ENCODE data around the gene FNTB.

Gene FNTB, protein sequence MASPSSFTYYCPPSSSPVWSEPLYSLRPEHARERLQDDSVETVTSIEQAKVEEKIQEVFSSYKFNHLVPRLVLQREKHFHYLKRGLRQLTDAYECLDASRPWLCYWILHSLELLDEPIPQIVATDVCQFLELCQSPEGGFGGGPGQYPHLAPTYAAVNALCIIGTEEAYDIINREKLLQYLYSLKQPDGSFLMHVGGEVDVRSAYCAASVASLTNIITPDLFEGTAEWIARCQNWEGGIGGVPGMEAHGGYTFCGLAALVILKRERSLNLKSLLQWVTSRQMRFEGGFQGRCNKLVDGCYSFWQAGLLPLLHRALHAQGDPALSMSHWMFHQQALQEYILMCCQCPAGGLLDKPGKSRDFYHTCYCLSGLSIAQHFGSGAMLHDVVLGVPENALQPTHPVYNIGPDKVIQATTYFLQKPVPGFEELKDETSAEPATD

DNA sequence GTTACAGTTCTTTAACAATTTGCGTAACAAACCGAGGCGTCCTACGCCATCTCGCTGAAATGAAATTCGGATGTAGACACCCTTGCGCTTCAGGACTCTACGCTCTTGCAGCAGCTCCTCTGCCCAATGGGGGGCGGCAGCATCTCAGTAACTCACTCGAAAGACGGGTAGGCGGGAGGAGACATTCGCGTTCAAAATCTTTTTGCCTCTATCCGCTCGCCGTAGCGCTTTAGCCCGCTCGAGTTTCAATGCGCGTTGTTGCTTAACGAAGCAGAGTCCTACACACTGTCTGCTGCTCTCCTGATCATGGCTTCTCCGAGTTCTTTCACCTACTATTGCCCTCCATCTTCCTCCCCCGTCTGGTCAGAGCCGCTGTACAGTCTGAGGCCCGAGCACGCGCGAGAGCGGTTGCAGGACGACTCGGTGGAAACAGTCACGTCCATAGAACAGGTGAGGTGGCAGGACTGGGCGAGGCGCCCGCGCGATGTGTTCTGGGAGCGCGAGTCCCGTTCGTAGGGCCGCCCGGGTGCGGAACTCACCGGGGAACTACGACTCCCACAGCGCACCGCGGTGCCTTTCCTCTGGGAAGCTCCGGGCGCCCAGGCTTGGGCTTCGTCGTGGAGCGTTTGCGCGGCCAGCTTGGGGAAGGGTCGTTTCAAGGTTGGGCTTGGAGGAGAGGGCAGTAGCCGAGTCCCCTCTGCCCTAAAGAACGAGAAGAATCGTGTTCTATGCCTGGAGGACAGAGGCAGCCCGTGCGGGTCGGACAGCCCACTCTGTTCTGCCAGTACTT is at the start of gene FNTB:
Gene FNTB (plus strand): TSS at position 248 of the 790 bp plus-strand sequence. CDS start 59 bp downstream, at position 307.
- DNase-seq, result peak; percentile 94 to 98

DNA sequence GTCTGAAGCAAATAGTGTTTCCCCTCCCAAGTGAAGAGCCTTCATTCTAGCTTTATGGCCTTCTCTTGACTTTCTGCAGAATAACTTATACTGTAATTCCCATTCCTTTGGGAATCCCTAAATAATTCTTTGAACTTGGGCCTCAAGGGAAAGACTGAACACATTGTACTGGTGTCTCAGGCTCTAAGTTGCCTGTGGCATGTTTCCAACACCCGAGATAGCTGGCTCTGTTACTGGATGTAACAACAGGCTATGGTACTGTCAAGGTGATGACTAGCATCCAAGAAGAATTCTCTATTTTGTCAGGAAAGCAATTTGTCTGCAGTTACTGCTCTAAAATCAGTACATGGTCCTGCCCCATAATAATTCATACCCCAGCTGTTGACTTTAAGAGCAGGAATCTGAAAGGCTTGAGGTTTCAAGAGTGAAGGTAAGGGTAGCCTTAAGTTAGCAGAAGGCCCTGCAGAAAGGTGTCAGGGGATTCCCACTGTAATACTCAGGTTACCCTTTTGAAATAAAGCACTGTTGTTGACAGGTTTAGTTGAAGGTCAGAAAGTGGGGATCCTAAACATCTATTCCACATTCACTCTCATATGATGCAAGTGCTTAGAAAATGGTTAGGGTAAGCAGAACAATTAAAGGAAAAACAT is 49.4 kb upstream of the FNTB start:
- peak in 1 of 2 experiments; percentile 15 for DNase-seq

DNA sequence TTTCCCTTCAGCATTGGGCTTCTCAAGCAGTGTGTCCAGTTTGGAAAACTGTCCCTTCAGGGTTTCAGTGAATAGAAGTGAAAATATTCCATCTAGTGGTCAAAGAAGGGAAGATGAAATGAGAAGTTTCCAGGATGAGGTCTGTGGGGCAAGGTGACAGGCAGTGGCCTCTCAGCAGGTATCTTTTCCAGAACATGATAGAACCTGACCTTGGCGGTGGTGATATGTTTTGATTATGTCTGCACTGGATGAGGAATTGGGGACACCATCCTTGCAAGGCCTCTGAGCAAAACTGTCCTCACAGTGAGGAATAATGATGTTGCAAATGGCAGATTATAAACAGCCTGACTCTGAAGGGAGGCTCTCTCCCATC is 48.9 kb upstream of the FNTB start:
- peak in 1 of 2 experiments; percentile 13 for DNase-seq

DNA sequence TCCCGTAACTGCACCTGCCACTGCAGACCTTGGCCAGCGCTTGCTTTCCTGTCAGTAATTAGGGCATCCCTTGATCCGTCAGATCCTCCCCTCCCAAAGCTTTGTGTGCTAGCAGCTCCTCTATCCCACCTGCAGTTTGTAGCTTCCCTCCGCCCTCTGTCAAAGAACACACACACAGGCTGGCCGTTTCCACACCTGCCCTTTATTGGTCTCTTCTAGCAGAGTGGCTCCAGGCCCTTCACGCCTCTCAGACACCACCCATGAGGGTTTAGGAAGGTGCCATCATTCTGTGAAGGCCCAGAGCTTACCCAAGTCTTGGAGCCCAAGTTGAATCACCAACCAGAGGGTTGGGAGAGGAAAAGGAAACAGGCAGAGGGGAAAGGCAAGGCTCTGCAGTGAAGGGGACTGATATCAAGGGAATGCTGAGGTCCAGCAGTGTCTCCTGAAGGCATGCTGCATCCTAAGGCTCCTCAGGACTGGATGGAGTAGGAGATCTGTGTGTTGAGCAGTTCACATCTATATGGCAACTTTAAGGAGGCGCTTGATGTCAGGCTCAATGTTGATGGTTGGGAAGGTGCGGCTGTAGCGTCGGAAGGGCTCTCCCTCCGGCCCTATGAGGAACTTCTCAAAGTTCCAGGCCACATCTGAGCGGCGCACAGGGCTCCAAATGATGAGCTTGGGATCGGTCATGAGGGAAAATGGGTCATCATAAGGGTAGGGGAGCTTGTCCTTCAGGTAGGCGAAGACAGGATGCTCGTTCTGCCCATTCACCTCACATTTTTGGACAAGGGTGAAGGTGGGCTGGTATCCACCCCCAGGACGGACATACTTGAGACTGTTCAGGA is 47.5 kb upstream of the FNTB start:
- peak; percentile 80 to 95 for DNase-seq

DNA sequence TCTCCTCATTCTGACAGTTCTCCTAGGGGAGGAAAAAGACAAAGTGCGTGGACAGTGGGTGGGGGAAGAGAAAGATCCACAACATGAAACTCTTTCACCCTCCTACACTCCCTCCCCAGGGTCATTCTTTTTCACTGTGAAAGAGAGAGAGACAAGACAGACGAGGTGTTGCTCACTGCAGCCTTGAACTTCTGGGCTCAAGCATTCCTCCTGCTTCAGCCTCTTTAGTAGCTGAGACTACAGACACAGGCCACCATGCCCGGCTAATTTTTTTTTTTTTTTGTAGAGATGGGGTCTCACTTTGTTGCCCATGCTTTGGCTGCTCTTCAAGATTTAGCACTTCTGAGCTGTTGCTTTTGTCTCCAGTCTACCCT is 46.9 kb upstream of the FNTB start:
- DNase-seq, result no peak

DNA sequence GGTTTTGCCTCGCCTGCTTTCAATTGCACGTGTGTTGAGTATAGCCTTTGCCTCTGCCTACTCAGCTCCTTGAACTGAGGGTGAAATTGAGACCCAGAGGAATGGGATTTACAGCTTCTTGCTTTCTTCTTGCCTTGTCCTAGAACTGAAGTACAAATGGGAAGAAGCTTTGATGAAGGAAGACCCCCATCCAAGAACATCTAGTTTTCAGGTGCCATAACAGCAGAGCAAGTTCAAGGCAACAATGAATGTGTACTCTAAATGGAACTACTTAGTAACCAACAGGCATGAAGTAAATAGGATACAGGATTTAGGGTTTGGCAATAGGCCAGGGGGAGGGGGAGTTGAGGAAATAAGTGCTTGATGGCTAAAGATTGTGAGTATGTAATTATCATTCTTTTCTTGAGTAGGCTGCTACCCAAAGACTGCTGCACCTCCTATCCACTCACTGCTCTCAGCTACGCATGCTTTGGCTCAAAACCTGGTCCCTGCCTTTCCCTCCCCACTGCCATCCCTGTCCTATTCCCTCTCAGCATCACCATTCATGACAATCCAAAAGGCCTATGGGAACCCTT is 46.3 kb upstream of the FNTB start:
- DNase-seq, result peak in 1 of 2 experiments; percentile 7

DNA sequence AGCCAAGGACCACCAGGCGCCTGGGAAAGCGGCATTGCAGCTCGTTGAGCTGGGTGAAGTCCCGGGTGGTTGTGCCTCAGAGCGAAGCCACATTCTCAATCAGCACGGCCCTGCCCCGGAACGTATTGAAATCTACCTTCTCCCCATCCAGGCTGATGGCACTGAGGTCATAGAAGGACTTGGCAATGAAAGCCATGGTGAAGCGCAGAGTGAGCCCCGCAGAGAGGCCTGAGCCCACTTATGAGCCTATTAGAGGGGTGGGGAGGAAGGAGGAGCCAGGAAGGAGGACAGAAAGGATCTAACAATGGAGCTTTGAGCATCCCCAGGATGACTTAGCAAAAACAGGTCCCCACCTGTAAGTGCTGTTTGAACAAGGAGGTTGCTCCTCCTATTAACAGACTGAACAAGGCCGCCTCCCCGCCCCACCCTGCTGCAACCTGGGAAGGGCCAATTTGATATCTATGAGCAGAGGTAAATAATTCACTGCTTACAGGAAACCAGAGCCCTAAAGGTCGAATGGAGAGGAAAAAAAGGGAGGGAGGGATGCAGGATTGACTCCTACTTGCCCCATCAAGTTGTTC is 44.1 kb upstream of the FNTB start, which contains the start of gene GPX2:
Gene GPX2 (minus strand): TSS at position 215 of the 581 bp plus-strand sequence. CDS start 19 bp downstream, at position 196.
- peak; percentile 91 to 97 for DNase-seq

DNA sequence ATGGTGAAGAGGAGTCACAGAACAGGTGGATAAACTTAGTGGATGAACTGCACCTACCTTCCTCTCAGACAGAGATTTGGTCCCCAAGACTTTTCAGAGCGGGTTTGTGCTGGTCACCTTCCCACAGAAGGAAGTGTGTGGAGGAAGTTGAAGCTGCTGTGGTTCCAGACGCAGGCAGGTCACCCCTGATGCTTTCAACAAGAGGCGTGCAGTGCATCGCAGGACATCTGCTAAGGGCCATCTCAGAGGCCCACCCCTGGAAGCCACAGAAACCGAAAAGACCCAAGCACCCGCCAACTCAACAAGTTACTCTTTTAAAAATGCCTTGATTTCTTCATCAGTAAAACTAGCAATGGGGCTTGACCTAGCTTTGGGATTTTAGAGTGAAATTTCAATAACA is 43.1 kb upstream of the FNTB start:
- DNase-seq, result no peak

DNA sequence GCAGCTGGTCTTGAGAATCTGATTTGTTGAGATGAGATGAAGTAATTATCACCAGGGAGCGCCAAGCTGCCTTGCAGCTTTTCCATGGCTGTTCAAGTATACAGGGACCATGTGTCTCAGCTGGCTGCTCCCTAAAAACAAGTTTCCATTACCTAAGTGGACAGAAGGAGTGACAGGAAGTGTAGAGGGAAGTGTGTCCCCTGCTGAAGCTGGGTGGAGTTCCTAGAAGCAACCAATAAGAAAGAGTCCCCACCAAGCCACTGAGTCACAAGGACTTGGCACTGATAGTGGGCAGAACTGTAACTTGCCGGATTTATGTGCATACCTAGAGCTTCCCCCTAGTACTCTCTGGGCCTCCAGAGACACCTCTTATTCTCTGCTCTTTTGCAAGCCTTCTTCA is 42.7 kb upstream of the FNTB start:
- DNase-seq, result no peak

DNA sequence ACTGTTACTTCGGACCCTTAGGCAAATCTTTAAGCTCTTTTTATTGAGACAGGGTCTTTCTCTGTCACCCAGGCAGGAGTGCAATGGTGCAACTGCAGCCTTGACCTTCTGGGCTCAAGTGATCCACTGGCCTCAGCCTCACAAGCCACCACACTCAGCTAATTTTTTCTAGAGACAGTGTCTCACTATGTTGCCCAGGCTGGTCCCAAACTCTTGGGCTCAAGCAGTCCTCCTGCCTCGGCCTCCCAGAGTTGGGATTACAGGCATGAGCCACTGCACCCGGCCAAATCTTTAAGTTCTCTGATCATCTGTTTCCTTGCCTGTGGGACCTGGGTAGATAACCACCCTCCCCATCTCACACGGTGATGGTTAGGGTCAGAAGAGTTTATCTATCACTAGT is 41.8 kb upstream of the FNTB start:
- DNase-seq, result no peak

DNA sequence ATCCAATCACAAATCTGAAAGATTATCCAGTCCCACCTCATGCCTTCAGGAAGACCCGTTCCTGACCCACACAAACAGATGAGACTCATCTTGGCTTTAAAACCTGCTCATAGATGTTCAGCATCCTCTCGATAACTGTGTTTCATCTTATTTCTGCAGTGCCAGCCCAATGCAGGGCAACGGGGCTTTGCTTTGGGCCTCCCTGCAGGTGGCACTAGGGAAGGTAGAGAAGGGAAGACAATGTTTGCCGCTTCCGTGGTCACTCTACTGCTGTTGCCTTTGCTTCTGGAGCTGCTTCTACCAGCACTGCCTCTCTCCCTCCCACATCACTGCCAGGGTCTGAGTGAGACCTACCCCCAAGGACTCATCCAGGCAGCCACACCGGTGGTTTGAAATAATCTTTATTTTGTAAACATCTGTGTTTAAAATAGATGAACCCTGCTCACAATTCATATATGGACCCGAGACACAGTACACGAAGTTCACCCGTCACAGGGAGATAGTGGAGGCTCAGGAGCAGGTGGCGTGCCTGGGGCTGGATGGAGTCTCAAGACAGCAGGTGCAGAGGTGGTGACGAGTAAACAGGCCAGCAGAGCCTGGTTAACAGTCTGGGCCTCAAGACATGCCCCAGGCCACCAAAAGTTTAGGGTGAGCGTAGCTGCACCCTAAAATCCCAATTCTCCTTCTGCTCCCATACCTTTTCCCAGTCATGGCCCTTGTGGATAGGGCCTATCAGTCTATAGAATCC is 41.1 kb upstream of the FNTB start:
- DNase-seq, result no peak

DNA sequence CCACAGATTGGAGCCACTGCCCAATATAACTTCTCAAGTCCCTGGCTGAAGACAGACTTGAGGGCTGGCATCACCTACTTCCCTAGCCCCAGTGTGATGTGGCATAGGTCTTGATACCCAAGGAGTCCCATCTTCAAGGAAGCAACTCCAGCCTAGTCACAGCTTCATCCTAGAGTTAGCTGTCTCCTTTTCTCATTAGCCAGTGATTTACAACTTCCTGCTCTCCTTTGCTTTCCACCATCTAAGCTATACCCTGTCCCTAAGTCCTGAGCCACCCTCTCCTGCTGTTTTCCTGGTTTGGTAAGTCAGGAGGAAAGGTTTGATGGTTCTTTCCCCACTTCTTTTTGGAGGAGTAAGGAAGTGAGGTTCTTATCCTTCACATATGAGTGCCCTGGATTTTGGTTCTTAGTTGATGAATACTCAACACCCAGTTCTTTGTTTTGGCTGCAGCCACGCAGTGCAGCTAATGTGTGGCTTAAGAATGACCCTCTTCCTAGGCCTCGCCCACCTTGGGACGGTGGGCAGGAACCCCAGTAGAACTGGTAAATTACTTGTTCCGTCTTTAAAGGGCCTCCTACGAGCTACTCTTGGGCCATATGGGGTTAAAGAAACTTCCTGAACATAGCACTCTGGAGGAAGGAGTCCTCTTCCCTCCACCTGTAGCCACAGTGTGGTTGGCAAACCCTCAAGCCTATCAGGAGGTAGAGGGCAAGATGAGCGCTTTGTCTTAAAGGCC is 40.2 kb upstream of the FNTB start:
- no peak for DNase-seq

DNA sequence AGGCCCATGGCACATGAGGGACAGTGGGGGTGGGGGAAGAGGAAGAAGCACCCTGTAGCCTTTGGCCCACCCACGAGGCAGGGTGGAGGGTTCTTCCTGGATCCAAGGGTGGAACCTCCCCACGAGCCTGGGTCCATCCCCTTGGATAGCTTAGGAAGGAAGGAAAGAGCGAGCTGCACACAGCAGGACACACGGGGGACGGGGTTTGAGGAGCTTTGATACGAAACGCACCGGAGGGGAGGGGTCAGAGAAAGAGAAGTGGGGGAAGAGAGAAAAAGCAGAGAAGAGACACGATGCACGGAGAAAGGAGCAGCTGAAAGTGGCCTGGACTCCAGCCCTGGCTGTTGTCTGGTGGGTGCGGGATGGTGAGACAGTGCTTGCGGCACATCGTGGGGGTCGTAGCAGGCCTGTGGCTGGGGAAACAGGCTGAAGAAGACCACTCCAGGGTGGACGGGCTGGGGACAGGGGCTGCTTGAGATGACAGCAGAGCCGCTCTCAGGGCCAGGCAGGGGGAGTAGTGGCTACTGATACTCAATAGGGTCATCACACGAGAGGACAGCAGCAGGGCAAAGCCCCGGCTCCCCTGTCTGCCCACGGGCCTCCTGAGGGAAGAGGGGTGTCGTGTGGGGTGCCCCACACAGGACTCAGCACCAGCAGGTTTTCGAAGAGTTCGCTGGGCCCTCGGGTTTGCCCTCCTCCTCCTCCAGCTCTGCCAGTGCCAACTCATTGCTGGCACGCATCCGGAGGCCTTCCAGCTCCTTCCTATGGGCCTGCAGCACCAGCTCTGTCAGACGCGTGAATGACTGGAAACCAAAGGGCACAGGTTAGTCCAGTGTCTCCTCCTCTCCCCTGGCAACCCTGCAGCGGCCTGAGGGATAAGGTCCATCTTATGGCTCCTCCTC is 38.7 kb upstream of the FNTB start:
- no peak for DNase-seq

DNA sequence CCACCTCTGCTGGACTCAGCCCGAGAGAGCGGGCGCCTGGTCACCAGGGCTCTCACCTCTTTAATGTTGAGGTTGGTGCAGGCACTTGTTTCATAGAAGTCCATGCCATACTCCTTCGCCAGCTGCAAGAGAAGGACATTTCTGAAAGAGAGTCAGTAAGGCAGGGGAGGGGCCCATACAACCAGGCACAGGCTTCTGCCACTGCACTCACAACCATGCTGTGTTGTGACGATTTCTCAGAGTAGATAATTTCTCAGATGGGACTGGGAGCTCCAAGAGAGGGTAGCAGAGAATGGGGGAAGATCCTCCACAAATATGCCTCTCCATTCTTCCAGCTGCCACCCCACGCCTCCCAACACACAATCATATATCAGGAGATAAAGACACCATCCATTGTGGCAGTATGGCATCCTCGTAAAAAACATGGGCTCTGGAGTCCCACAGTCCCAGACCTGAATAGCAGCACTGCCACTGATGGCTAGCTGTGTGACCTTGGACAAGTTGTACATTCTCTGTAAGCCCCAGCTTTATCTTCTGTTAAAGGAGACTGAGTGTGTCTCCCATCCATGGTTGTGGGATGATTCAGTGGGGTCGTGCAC is 38.0 kb upstream of the FNTB start:
- no peak for DNase-seq

DNA sequence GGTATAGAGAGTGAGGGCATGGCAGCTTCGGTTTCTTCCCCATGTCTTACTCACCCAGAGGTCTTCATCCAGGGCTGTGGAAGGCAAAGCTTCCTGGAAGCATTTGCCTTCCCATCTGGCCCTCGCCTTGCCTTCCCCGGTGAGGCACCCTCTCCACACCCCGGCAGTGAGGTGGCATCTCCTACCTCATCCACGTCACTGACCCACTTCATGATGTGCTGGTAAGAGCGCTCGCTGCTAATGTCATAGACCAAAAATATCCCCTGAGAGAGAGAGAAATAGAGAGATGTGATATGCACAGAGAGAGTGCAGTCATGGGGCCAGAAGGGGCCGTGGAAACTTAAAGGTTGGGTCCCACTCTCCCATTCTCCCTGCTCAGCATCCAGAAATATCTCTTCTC is 35.8 kb upstream of the FNTB start:
- DNase-seq, result no peak

DNA sequence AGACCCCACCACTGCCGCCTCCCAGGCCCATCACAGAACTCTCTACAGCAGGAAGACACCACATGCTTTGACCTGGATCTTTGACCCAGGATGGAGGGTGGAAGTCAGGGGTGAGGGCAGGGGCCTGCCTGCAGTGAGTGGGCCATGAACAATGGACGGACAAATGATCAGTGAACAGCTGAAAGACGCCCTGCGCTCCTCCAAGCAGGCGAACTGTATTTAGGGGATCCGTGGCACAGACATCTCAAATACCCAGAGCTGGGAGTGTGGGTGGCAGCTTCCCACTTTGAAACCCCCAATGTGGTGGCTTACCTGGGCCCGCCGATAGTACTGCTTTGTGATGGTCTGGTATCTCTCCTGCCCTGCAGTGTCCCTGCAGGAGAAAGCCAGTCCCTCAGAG is 35.4 kb upstream of the FNTB start:
- DNase-seq, result no peak

DNA sequence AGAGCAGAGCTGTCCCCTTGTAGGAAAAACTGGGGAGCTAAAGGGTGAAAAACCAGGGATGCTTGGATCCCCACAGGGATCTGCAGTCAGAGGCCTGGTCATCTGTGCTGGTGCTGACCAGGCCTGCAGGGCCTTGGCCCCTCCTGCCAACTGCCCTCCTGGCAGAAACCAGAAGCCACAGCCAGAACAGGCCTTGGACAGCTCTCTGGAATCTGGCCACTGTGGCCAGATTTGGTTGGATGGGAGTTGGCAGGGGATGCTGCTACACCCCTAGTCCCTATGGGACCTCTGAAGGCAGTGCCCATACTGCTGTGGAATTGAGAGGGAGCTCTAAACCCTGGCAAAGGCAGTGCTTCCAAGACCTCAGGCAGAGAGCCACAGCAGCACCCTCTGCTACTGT is 35.0 kb upstream of the FNTB start:
- no peak for DNase-seq

DNA sequence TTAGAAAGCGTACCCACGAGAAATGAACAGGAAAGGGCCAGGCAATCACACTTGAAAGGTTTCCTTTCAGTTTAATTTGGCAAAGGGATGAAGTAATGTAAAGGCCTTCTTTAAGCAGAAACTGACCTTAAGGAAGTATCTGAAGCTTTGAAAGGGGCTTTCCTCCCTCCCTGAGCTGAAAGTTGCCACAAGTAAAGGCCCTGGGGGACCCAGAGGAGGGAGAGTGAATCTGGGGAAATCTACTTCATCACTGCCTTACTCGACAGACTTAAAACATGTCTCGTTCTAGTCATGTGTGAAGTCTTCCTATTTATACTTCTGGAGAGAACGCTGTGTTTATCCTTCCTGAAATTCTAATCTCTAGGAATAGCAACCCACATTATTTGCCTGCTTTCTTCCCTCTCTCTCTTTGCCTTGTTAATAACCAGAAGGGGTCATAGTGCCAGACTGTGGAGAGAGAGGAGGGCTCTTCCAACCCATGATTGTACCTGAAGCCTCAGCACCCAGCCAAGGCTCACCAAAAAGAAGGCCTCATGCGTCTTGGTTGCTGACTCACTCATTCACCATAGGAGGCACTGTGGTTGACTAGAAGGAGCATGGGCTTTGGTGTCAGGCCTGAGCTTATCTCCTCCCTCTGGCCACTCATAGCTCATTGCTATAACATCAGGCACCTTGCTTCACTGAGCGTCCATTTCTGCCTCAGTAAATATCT is 33.9 kb upstream of the FNTB start:
- no peak for DNase-seq
